Stimulated activated CD4-positive, alpha-beta T cell treated with anti-CD3 and anti-CD28 coated beads, Interleukin-12 subunit alpha, Interleukin-12 subunit beta, amount 100 ng/mL, for 48 hours (primary cell): Measurements from ENCODE around the gene THSD1.
"Not testable (repeated sequence)": the region's sequence is repeated elsewhere in the genome, so short reads cannot be mapped to it uniquely, and the experiment has no call there.

Experiments
- DNase-seq, 3 donors: peaks; one replicate each; pipeline ENCODE4 v3.0.0-alpha.2; 2020; ENCODE audit warnings: low read depth in 2 of 3, low spot score in 1 of 3

The THSD1 gene

GRCh38 chr13:52408071-52408658 lies 2.2 kb upstream of the THSD1 start:
- DNase-seq, result not testable (repeated sequence)

GRCh38 chr13:52407436-52407835 lies 1.5 kb upstream of the THSD1 start:
- DNase-seq, result not testable (repeated sequence)

- no peak for DNase-seq
Observed at GRCh38 chr13:52406629-52407028, 657 bp upstream of the THSD1 start.

GRCh38 chr13:52405369-52405766 lies 604 bp downstream of the THSD1 start:
- DNase-seq, result no peak

- DNase-seq, result no peak
Observed at GRCh38 chr13:52399708-52400107, 6.3 kb downstream of the THSD1 start.

GRCh38 chr13:52399046-52399445 lies 6.9 kb downstream of the THSD1 start:
- DNase-seq, result no peak

- no peak for DNase-seq
Observed at GRCh38 chr13:52395704-52396103, 10.3 kb downstream of the THSD1 start.

GRCh38 chr13:52394586-52394985 lies 11.4 kb downstream of the THSD1 start:
- no peak for DNase-seq

GRCh38 chr13:52393572-52394357 lies 12.2 kb downstream of the THSD1 start:
- DNase-seq, result no peak

GRCh38 chr13:52387721-52388120 lies 18.3 kb downstream of the THSD1 start:
- DNase-seq, result no peak

GRCh38 chr13:52385870-52386269 lies 20.1 kb downstream of the THSD1 start:
- no peak for DNase-seq

- DNase-seq, result no peak
Observed at GRCh38 chr13:52383366-52383765, 22.6 kb downstream of the THSD1 start.

GRCh38 chr13:52378312-52378711 lies 27.7 kb downstream of the THSD1 start:
- no peak for DNase-seq

GRCh38 chr13:52377898-52378297 lies 28.1 kb downstream of the THSD1 start:
- DNase-seq, result no peak

GRCh38 chr13:52374873-52375411 lies 31.0 kb downstream of the THSD1 start:
- DNase-seq, result no peak

GRCh38 chr13:52374389-52374788 lies 31.6 kb downstream of the THSD1 start:
- DNase-seq, result no peak

- not testable (repeated sequence) for DNase-seq
Observed at GRCh38 chr13:52373277-52373676, 32.7 kb downstream of the THSD1 start.

GRCh38 chr13:52371736-52372247 lies 34.2 kb downstream of the THSD1 start:
- DNase-seq, result no peak

GRCh38 chr13:52366291-52366690 lies 39.7 kb downstream of the THSD1 start:
- no peak for DNase-seq

GRCh38 chr13:52362169-52362887 lies 43.6 kb downstream of the THSD1 start:
- not testable (repeated sequence) for DNase-seq

GRCh38 chr13:52361225-52361624 lies 44.7 kb downstream of the THSD1 start:
- DNase-seq, result no peak

- DNase-seq, result no peak
Observed at GRCh38 chr13:52359534-52359933, 46.4 kb downstream of the THSD1 start.
